Right lobe of liver (tissue), 6 donors: ENCODE measurements around the gene GAS2L2. TPM values are rescaled to one million over a fixed set of nuclear protein-coding genes. Genes with fewer than 3 reads are reported as not detected.

Source experiments
- ATAC-seq, 4 donors: fragments of 200-7000 bp; cut with Tn5 transposase; one replicate each; pipeline ENCODE4 v1.9.1; 2020; ENCODE audit warnings: mild to moderate bottlenecking in 4 of 4, moderate library complexity in 4 of 4
- DNase-seq, 3 donors: peaks; one replicate each; pipeline ENCODE4 v3.0.0-alpha.2; 2020
- H3K27ac ChIP-seq, 3 donors: fragments of 200-600 bp; one replicate each; pipeline ENCODE4 v1.8.0; 2022
- H3K27me3 ChIP-seq, 2 donors: fragments of 200-600 bp; one replicate each; pipeline ENCODE4 v1.8.0; 2022
- H3K36me3 ChIP-seq, 4 donors: fragments of 200-600 bp; sonication (generic) in 1 of 4; one replicate each; pipeline versions ENCODE4 v1.5.1 to v1.8.0; 2017 to 2022; ENCODE audit warnings: control low read depth in 1 of 4
- H3K4me1 ChIP-seq, 4 donors: fragments of 200-600 bp; sonication (generic) in 1 of 4; one replicate each; pipeline versions ENCODE4 v1.5.1 to v1.8.0; 2017 to 2022; ENCODE audit warnings: control low read depth in 1 of 4
- H3K4me3 ChIP-seq, 3 donors: fragments of 200-600 bp; one replicate each; pipeline ENCODE4 v1.8.0; 2022
- H3K9me3 ChIP-seq, 4 donors: fragments of 200-600 bp; sonication (generic) in 1 of 4; one replicate each; pipeline versions ENCODE4 v1.5.1 to v1.8.0; 2017 to 2022; ENCODE audit warnings: control low read depth in 1 of 4
- CTCF ChIP-seq, 4 donors: fragments of 200-600 bp in 3 of 4; fragments of 450-650 bp in 1 of 4; IDR thresholded peaks; one replicate each; pipeline versions ENCODE4 v1.5.1 to v1.8.0; 2016 to 2022; ENCODE audit warnings: antibody characterized with exemption in 4 of 4, mild to moderate bottlenecking in 2 of 4
- POLR2A ChIP-seq: fragments of 450-650 bp; IDR thresholded peaks from one replicate; pipeline ENCODE4 v1.6.1; 2017; ENCODE audit warnings: antibody characterized with exemption, mild to moderate bottlenecking
- WGBS: methylation state at CpG from one replicate; pipeline ENCODE4 v1.1.6; 2018; ENCODE audit warnings: low coverage, low lambda C conversion rate; ENCODE audit not compliant: insufficient coverage; ENCODE audit errors: missing lambda C conversion rate; 5-methylcytosine and 5-hydroxymethylcytosine counted together
- intact Hi-C, 2 donors: fragments of 100-400 bp; cut with DNase I; formaldehyde crosslinking; loops; one replicate each; pipeline versions ENCODE4 v1.11.2 to v1.14.1; 2022
- total RNA-seq, 6 experiments: library from RNA; depleted of rRNA in 2 of 6; stranded (reverse); fragments of >200 nt in 2 of 6; fragmentation: NEBNext Ultra II Directional in 3 of 6; extraction: Animal tissue kit (Norgen Biotek cat#: 25700) in 3 of 6; gene quantifications; one replicate each; pipeline versions ENCODE4 v1.1.0 to v1.2.4, GENCODE V29; 2016 to 2023
- donor health status: DM: no; HTN: yes; CAD: no.
- donor health status: DM: no; HTN: no; CAD: no.
- donor health status: DM: no; HTN: no; CAD: no.
- donor health status: DM: no; HTN: yes; CAD: no.
- donor health status: DM: no; HTN: yes; CAD: no.

GAS2L2 gene
- total RNA-seq, 6 experiments from 2014 or later, result not detected

GRCh38 chr17:35775583-35775982 lies 22.5 kb upstream of the GAS2L2 start:
- H3K36me3 ChIP-seq, result no peaks in the 10 kb centered on the region
- DNase-seq (no peak), ATAC-seq (no peak)
- no peaks in the 10 kb centered on the region for H3K9me3 ChIP-seq
- peaks cover 0 to 11% (median 5%) of the 10 kb centered on the region in 4 donors for H3K4me1 ChIP-seq
- H3K4me3 ChIP-seq, result no peak overlapping the region
- no peak overlapping the region for H3K27ac ChIP-seq
- intact Hi-C loops, result no loop called here
- WGBS, result 67% methylated on average over 6 of the region's 6 CpGs
- TF ChIP-seq CTCF (IDR thresholded peaks at IDR 0.05) (no peak), POLR2A (no peak)
- H3K27me3 ChIP-seq, result no peaks in the 10 kb centered on the region

GRCh38 chr17:35775039-35775438 lies 22.0 kb upstream of the GAS2L2 start:
- Histone ChIP-seq H3K4me3 (no peak overlapping the region), H3K27me3 (no peaks in the 10 kb centered on the region), H3K4me1 (peaks cover 0 to 11% (median 5%) of the 10 kb centered on the region in 4 donors), H3K9me3 (no peaks in the 10 kb centered on the region), H3K36me3 (no peaks in the 10 kb centered on the region), H3K27ac (no peak overlapping the region)
- DNase-seq, result no peak
- WGBS, result 67% methylated on average over 4 of the region's 5 CpGs
- ATAC-seq, result no peak
- no peak for TF ChIP-seq POLR2A
- no peak for TF ChIP-seq CTCF (IDR thresholded peaks at IDR 0.05)
- intact Hi-C loops, result no loop called here

- WGBS, result 51% methylated on average over 3 of the region's 5 CpGs
- Histone ChIP-seq H3K36me3 (no peaks in the 10 kb centered on the region), H3K4me3 (no peak overlapping the region), H3K27ac (no peak overlapping the region), H3K4me1 (peaks cover 0 to 11% (median 5%) of the 10 kb centered on the region in 4 donors), H3K27me3 (no peaks in the 10 kb centered on the region), H3K9me3 (no peaks in the 10 kb centered on the region)
- intact Hi-C loops, result no loop called here
- TF ChIP-seq POLR2A (no peak), CTCF (IDR thresholded peaks at IDR 0.05) (no peak)
- ATAC-seq (no peak), DNase-seq (no peak)
Observed at GRCh38 chr17:35774499-35774898, 21.5 kb upstream of the GAS2L2 start.

GRCh38 chr17:35773679-35774425 lies 20.8 kb upstream of the GAS2L2 start:
- no peaks in the 10 kb centered on the region for H3K27me3 ChIP-seq
- TF ChIP-seq POLR2A, result no peak
- TF ChIP-seq CTCF (IDR thresholded peaks at IDR 0.05), result no peak
- intact Hi-C loops, result no loop called here
- WGBS, result 55% methylated on average over 3 of the region's 10 CpGs
- no peak overlapping the region for H3K27ac ChIP-seq
- no peak overlapping the region for H3K4me3 ChIP-seq
- DNase-seq (no peak), ATAC-seq (no peak)
- no peaks in the 10 kb centered on the region for H3K9me3 ChIP-seq
- H3K4me1 ChIP-seq, result peaks cover 0 to 11% (median 5%) of the 10 kb centered on the region in 4 donors
- no peaks in the 10 kb centered on the region for H3K36me3 ChIP-seq
